ENCODE data around the gene FCGBP.

FCGBP gene

GRCh38 chr19:39927524-39928356 lies 6.7 kb downstream of the FCGBP start:
- H3K9me3 ChIP-seq (ENCODE audit: low read length), result no peaks in the 10 kb centered on the region
- H3K27me3 ChIP-seq (ENCODE audit: control insufficient read depth in 1 of 2, insufficient read depth in 2 of 2, low read length in 2 of 2), result no peaks in the 10 kb centered on the region
- no peak overlapping the region for H3K9ac ChIP-seq (ENCODE audit: low read length)
- no peaks in the 10 kb centered on the region for H3K36me3 ChIP-seq (ENCODE audit: insufficient read depth, low read length)
- H3K4me1 ChIP-seq (ENCODE audit: insufficient read depth, low read length), result no peaks in the 10 kb centered on the region
- H3K27ac ChIP-seq (ENCODE audit: low read depth, low read length), result no peak overlapping the region
- H3K4me3 ChIP-seq (ENCODE audit: low read depth in 1 of 2, low read length in 2 of 2), result no peak overlapping the region

- Histone ChIP-seq H3K9ac (ENCODE audit: low read length) (no peak overlapping the region), H3K36me3 (ENCODE audit: insufficient read depth, low read length) (no peaks in the 10 kb centered on the region), H3K9me3 (ENCODE audit: low read length) (no peaks in the 10 kb centered on the region), H3K27me3 (ENCODE audit: control insufficient read depth in 1 of 2, insufficient read depth in 2 of 2, low read length in 2 of 2) (no peaks in the 10 kb centered on the region), H3K4me3 (ENCODE audit: low read depth in 1 of 2, low read length in 2 of 2) (no peak overlapping the region), H3K4me1 (ENCODE audit: insufficient read depth, low read length) (no peaks in the 10 kb centered on the region), H3K27ac (ENCODE audit: low read depth, low read length) (no peak overlapping the region)
Observed at GRCh38 chr19:39927076-39927475, 7.4 kb downstream of the FCGBP start.

- H3K4me3 ChIP-seq (ENCODE audit: low read depth in 1 of 2, low read length in 2 of 2), result no peak overlapping the region
- H3K27ac ChIP-seq (ENCODE audit: low read depth, low read length), result no peak overlapping the region
- no peaks in the 10 kb centered on the region for H3K27me3 ChIP-seq (ENCODE audit: control insufficient read depth in 1 of 2, insufficient read depth in 2 of 2, low read length in 2 of 2)
Observed at GRCh38 chr19:39926170-39926760, 8.2 kb downstream of the FCGBP start.

GRCh38 chr19:39924952-39925351 lies 9.5 kb downstream of the FCGBP start:
- Histone ChIP-seq H3K4me3 (ENCODE audit: low read depth in 1 of 2, low read length in 2 of 2) (no peak overlapping the region), H3K27ac (ENCODE audit: low read depth, low read length) (no peak overlapping the region), H3K9ac (ENCODE audit: low read length) (no peak overlapping the region), H3K9me3 (ENCODE audit: low read length) (no peaks in the 10 kb centered on the region), H3K27me3 (ENCODE audit: control insufficient read depth in 1 of 2, insufficient read depth in 2 of 2, low read length in 2 of 2) (no peaks in the 10 kb centered on the region), H3K4me1 (ENCODE audit: insufficient read depth, low read length) (no peaks in the 10 kb centered on the region), H3K36me3 (ENCODE audit: insufficient read depth, low read length) (no peaks in the 10 kb centered on the region)

More at GRCh38 chr19:39926170-39926760, 8.2 kb downstream of the FCGBP start:
- H3K4me1 ChIP-seq (ENCODE audit: insufficient read depth, low read length), result no peaks in the 10 kb centered on the region
- H3K9ac ChIP-seq (ENCODE audit: low read length), result no peak overlapping the region
- no peaks in the 10 kb centered on the region for H3K36me3 ChIP-seq (ENCODE audit: insufficient read depth, low read length)
- H3K9me3 ChIP-seq (ENCODE audit: low read length), result no peaks in the 10 kb centered on the region

- Histone ChIP-seq H3K4me3 (ENCODE audit: low read depth in 1 of 2, low read length in 2 of 2) (no peak overlapping the region), H3K27me3 (ENCODE audit: control insufficient read depth in 1 of 2, insufficient read depth in 2 of 2, low read length in 2 of 2) (no peaks in the 10 kb centered on the region)
Observed at GRCh38 chr19:39924389-39924788, 10.0 kb downstream of the FCGBP start.

GRCh38 chr19:39923862-39924261 lies 10.6 kb downstream of the FCGBP start:
- Histone ChIP-seq H3K4me1 (ENCODE audit: insufficient read depth, low read length) (no peaks in the 10 kb centered on the region), H3K27ac (ENCODE audit: low read depth, low read length) (no peak overlapping the region), H3K27me3 (ENCODE audit: control insufficient read depth in 1 of 2, insufficient read depth in 2 of 2, low read length in 2 of 2) (no peaks in the 10 kb centered on the region), H3K9me3 (ENCODE audit: low read length) (no peaks in the 10 kb centered on the region), H3K9ac (ENCODE audit: low read length) (no peak overlapping the region), H3K4me3 (ENCODE audit: low read depth in 1 of 2, low read length in 2 of 2) (no peak overlapping the region), H3K36me3 (ENCODE audit: insufficient read depth, low read length) (no peaks in the 10 kb centered on the region)

More at GRCh38 chr19:39924389-39924788, 10.0 kb downstream of the FCGBP start:
- H3K9ac ChIP-seq (ENCODE audit: low read length), result no peak overlapping the region
- no peak overlapping the region for H3K27ac ChIP-seq (ENCODE audit: low read depth, low read length)
- H3K9me3 ChIP-seq (ENCODE audit: low read length), result no peaks in the 10 kb centered on the region
- H3K36me3 ChIP-seq (ENCODE audit: insufficient read depth, low read length), result no peaks in the 10 kb centered on the region
- H3K4me1 ChIP-seq (ENCODE audit: insufficient read depth, low read length), result no peaks in the 10 kb centered on the region

GRCh38 chr19:39919976-39920375 lies 14.5 kb downstream of the FCGBP start:
- Histone ChIP-seq H3K27ac (ENCODE audit: low read depth, low read length) (no peak overlapping the region), H3K36me3 (ENCODE audit: insufficient read depth, low read length) (no peaks in the 10 kb centered on the region), H3K27me3 (ENCODE audit: control insufficient read depth in 1 of 2, insufficient read depth in 2 of 2, low read length in 2 of 2) (peaks cover 0 to 6% of the 10 kb centered on the region in 2 donors), H3K4me1 (ENCODE audit: insufficient read depth, low read length) (no peaks in the 10 kb centered on the region), H3K4me3 (ENCODE audit: low read depth in 1 of 2, low read length in 2 of 2) (no peak overlapping the region), H3K9me3 (ENCODE audit: low read length) (no peaks in the 10 kb centered on the region), H3K9ac (ENCODE audit: low read length) (no peak overlapping the region)

- Histone ChIP-seq H3K4me3 (ENCODE audit: low read depth in 1 of 2, low read length in 2 of 2) (no peak overlapping the region), H3K4me1 (ENCODE audit: insufficient read depth, low read length) (no peaks in the 10 kb centered on the region), H3K27ac (ENCODE audit: low read depth, low read length) (no peak overlapping the region), H3K36me3 (ENCODE audit: insufficient read depth, low read length) (no peaks in the 10 kb centered on the region), H3K9ac (ENCODE audit: low read length) (no peak overlapping the region), H3K27me3 (ENCODE audit: control insufficient read depth in 1 of 2, insufficient read depth in 2 of 2, low read length in 2 of 2) (peaks cover 0 to 9% of the 10 kb centered on the region in 2 donors), H3K9me3 (ENCODE audit: low read length) (no peaks in the 10 kb centered on the region)
Observed at GRCh38 chr19:39918183-39918651, 16.2 kb downstream of the FCGBP start.

GRCh38 chr19:39917561-39918182 lies 16.8 kb downstream of the FCGBP start:
- H3K4me1 ChIP-seq (ENCODE audit: insufficient read depth, low read length), result no peaks in the 10 kb centered on the region
- no peak overlapping the region for H3K9ac ChIP-seq (ENCODE audit: low read length)
- H3K9me3 ChIP-seq (ENCODE audit: low read length), result no peaks in the 10 kb centered on the region
- H3K4me3 ChIP-seq (ENCODE audit: low read depth in 1 of 2, low read length in 2 of 2), result no peak overlapping the region
- H3K27me3 ChIP-seq (ENCODE audit: control insufficient read depth in 1 of 2, insufficient read depth in 2 of 2, low read length in 2 of 2), result peaks cover 0 to 9% of the 10 kb centered on the region in 2 donors
- no peaks in the 10 kb centered on the region for H3K36me3 ChIP-seq (ENCODE audit: insufficient read depth, low read length)
- H3K27ac ChIP-seq (ENCODE audit: low read depth, low read length), result no peak overlapping the region

GRCh38 chr19:39916851-39917396 lies 17.5 kb downstream of the FCGBP start:
- no peaks in the 10 kb centered on the region for H3K4me1 ChIP-seq (ENCODE audit: insufficient read depth, low read length)
- no peak overlapping the region for H3K27ac ChIP-seq (ENCODE audit: low read depth, low read length)
- H3K4me3 ChIP-seq (ENCODE audit: low read depth in 1 of 2, low read length in 2 of 2), result no peak overlapping the region
- no peaks in the 10 kb centered on the region for H3K9me3 ChIP-seq (ENCODE audit: low read length)
- H3K9ac ChIP-seq (ENCODE audit: low read length), result no peak overlapping the region
- H3K27me3 ChIP-seq (ENCODE audit: control insufficient read depth in 1 of 2, insufficient read depth in 2 of 2, low read length in 2 of 2), result peaks cover 0 to 9% of the 10 kb centered on the region in 2 donors
- no peaks in the 10 kb centered on the region for H3K36me3 ChIP-seq (ENCODE audit: insufficient read depth, low read length)

- H3K9me3 ChIP-seq (ENCODE audit: low read length), result no peaks in the 10 kb centered on the region
Observed at GRCh38 chr19:39916236-39916635, 18.2 kb downstream of the FCGBP start.

More at GRCh38 chr19:39916236-39916635, 18.2 kb downstream of the FCGBP start:
- H3K4me1 ChIP-seq (ENCODE audit: insufficient read depth, low read length), result no peaks in the 10 kb centered on the region
- no peaks in the 10 kb centered on the region for H3K36me3 ChIP-seq (ENCODE audit: insufficient read depth, low read length)
- no peak overlapping the region for H3K9ac ChIP-seq (ENCODE audit: low read length)
- H3K4me3 ChIP-seq (ENCODE audit: low read depth in 1 of 2, low read length in 2 of 2), result no peak overlapping the region
- H3K27ac ChIP-seq (ENCODE audit: low read depth, low read length), result no peak overlapping the region
- H3K27me3 ChIP-seq (ENCODE audit: control insufficient read depth in 1 of 2, insufficient read depth in 2 of 2, low read length in 2 of 2), result peaks cover 0 to 9% of the 10 kb centered on the region in 2 donors
